HepG2 (cell line): ENCODE measurements around the gene CIAO2B. TPM values are rescaled to one million over a fixed set of nuclear protein-coding genes. Genes with fewer than 3 reads are reported as not detected.

ENCODE experiments used
- ARHGAP35 ChIP-seq: sonication (generic); formaldehyde crosslinking; IDR thresholded peaks from 2 replicates; pipeline ENCODE4 v1.9.0; 2022; ENCODE audit warnings: mild to moderate bottlenecking, inconsistent platforms, moderate library complexity, missing genetic modification reagents, borderline replicate concordance
- ELF4 ChIP-seq: sonication (generic); formaldehyde crosslinking; IDR thresholded peaks from 2 replicates; pipeline ENCODE4 v1.5.0; 2020; ENCODE audit warnings: missing genetic modification reagents, mild to moderate bottlenecking, moderate library complexity, borderline replicate concordance
- NFE2 ChIP-seq: sonication (generic); formaldehyde crosslinking; IDR thresholded peaks from 2 replicates; pipeline ENCODE4 v1.4.0; 2020; ENCODE audit warnings: missing genetic modification reagents
- NFKB2 ChIP-seq: sonication (generic); formaldehyde crosslinking; IDR thresholded peaks from 2 replicates; pipeline ENCODE4 v1.4.0; 2020; ENCODE audit warnings: missing genetic modification reagents, borderline replicate concordance
- ZNF431 ChIP-seq: sonication (generic); formaldehyde crosslinking; IDR thresholded peaks from 2 replicates; pipeline ENCODE4 v1.9.0; 2022; ENCODE audit warnings: missing genetic modification reagents, low read depth, mild to moderate bottlenecking, borderline replicate concordance
- polyA plus RNA-seq, 8 experiments: library from polyadenylated mRNA; depleted of rRNA in 3 of 8; stranded (reverse) in 7 of 8; unstranded in 1 of 8; fragments of >200 nt; fragmentation: Illumina TruSeq in 4 of 8; extraction: Trizol in 4 of 8; gene quantifications; 2 replicates each; pipeline versions ENCODE4 v1.2.1 to v1.2.3, GENCODE V29; 2011 to 2016; ENCODE audit warnings: low read depth in 4 of 8, missing spikeins in 1 of 8, mixed read lengths in 1 of 8; ENCODE audit not compliant: insufficient read depth in 1 of 8
- total RNA-seq, 5 experiments: library from RNA; depleted of rRNA; stranded (reverse); fragments of >200 nt; fragmentation: Illumina TruSeq; extraction: Trizol; gene quantifications; 2 replicates each; pipeline ENCODE4 v1.2.3, GENCODE V29; 2016; ENCODE audit warnings: low read depth in 1 of 5
- TF ChIP-seq, protein P1 (sequence below): sonication (generic); formaldehyde crosslinking; IDR thresholded peaks from 2 replicates; pipeline ENCODE4 v1.5.0; 2020; ENCODE audit warnings: mild to moderate bottlenecking, missing genetic modification reagents
- TF ChIP-seq, protein P2 (sequence below): sonication (generic); formaldehyde crosslinking; IDR thresholded peaks from 2 replicates; pipeline ENCODE4 v1.4.0; 2020; ENCODE audit warnings: missing genetic modification reagents, borderline replicate concordance
- TF ChIP-seq, protein P3 (sequence below): sonication (generic); formaldehyde crosslinking; IDR thresholded peaks from 2 replicates; pipeline ENCODE4 v1.9.0; 2022; ENCODE audit warnings: low read depth, missing genetic modification reagents
- TF ChIP-seq, protein P4 (sequence below): sonication (generic); formaldehyde crosslinking; conservative IDR thresholded peaks from 2 replicates; pipeline ENCODE4 v1.4.0; 2020; ENCODE audit warnings: missing genetic modification reagents
- TF ChIP-seq, protein P5 (sequence below): sonication (generic); formaldehyde crosslinking; IDR thresholded peaks from 2 replicates; pipeline ENCODE4 v1.5.0; 2020; ENCODE audit warnings: mild to moderate bottlenecking, missing genetic modification reagents, borderline replicate concordance

Gene CIAO2B
- total and polyA plus RNA-seq, 2 of the 13 experiments (the other 11 are each of a cell fraction or from before 2014, with no cell fraction given) = 157 to 293 TPM

DNA sequence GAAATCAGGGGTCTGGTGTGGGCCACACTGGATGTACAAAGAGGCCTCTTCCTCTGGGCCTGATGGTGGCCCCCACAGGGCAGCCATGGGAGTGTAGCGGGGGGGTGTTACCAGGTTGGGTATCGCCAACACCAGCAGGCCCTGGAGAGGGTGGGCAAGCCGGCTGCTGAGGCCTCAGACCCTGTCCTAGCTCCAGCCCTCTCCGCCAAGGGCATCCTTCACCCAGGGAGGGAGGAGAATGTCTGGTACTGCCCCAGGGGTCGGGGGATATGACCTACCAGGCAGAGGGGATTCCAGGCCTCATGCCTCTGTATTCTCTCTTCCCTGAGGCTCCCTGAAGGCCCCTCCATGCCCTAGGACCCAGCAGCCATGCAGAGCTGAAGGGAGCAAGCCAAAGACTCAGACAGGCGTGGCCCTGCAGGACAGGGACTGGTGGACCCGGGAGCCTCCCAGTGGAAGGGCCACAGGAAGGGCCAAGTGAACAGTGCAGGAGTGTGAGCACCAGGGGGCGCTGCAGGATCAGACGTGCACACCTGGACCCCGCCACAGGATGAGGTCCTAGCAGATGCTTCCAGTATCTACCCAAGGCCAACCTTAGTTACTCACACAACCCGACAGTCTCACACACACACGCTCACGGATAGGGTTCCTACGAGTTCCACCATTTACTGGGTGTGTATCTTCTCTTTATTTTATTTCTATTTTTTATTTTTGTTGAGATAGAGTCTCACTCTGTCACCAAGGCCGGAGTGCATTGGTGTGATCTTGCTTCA is 43.3 kb upstream of the CIAO2B start (continued):
- TF ChIP-seq, protein P1, sequence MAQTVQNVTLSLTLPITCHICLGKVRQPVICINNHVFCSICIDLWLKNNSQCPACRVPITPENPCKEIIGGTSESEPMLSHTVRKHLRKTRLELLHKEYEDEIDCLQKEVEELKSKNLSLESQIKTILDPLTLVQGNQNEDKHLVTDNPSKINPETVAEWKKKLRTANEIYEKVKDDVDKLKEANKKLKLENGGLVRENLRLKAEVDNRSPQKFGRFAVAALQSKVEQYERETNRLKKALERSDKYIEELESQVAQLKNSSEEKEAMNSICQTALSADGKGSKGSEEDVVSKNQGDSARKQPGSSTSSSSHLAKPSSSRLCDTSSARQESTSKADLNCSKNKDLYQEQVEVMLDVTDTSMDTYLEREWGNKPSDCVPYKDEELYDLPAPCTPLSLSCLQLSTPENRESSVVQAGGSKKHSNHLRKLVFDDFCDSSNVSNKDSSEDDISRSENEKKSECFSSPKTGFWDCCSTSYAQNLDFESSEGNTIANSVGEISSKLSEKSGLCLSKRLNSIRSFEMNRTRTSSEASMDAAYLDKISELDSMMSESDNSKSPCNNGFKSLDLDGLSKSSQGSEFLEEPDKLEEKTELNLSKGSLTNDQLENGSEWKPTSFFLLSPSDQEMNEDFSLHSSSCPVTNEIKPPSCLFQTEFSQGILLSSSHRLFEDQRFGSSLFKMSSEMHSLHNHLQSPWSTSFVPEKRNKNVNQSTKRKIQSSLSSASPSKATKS (CRISPR knock-in tag) = no peak
- TF ChIP-seq ARHGAP35 = 0 out of 2 replicates have a peak, but pooled peaks have one; percentile 40
- TF ChIP-seq, protein P2, sequence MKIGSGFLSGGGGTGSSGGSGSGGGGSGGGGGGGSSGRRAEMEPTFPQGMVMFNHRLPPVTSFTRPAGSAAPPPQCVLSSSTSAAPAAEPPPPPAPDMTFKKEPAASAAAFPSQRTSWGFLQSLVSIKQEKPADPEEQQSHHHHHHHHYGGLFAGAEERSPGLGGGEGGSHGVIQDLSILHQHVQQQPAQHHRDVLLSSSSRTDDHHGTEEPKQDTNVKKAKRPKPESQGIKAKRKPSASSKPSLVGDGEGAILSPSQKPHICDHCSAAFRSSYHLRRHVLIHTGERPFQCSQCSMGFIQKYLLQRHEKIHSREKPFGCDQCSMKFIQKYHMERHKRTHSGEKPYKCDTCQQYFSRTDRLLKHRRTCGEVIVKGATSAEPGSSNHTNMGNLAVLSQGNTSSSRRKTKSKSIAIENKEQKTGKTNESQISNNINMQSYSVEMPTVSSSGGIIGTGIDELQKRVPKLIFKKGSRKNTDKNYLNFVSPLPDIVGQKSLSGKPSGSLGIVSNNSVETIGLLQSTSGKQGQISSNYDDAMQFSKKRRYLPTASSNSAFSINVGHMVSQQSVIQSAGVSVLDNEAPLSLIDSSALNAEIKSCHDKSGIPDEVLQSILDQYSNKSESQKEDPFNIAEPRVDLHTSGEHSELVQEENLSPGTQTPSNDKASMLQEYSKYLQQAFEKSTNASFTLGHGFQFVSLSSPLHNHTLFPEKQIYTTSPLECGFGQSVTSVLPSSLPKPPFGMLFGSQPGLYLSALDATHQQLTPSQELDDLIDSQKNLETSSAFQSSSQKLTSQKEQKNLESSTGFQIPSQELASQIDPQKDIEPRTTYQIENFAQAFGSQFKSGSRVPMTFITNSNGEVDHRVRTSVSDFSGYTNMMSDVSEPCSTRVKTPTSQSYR (CRISPR knock-in tag) = no peak
- TF ChIP-seq, protein P3, sequence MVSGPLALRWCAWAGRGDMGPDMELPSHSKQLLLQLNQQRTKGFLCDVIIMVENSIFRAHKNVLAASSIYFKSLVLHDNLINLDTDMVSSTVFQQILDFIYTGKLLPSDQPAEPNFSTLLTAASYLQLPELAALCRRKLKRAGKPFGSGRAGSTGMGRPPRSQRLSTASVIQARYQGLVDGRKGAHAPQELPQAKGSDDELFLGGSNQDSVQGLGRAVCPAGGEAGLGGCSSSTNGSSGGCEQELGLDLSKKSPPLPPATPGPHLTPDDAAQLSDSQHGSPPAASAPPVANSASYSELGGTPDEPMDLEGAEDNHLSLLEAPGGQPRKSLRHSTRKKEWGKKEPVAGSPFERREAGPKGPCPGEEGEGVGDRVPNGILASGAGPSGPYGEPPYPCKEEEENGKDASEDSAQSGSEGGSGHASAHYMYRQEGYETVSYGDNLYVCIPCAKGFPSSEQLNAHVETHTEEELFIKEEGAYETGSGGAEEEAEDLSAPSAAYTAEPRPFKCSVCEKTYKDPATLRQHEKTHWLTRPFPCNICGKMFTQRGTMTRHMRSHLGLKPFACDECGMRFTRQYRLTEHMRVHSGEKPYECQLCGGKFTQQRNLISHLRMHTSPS (CRISPR knock-in tag) = peak; percentile 53; the same call in 1 of the 2 replicates
- TF ChIP-seq NFKB2 (CRISPR knock-in tag) = peak; percentile 78; the same call in 1 of the 2 replicates
- TF ChIP-seq, protein P4, sequence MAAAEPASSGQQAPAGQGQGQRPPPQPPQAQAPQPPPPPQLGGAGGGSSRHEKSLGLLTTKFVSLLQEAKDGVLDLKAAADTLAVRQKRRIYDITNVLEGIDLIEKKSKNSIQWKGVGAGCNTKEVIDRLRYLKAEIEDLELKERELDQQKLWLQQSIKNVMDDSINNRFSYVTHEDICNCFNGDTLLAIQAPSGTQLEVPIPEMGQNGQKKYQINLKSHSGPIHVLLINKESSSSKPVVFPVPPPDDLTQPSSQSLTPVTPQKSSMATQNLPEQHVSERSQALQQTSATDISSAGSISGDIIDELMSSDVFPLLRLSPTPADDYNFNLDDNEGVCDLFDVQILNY (CRISPR knock-in tag) = no peak
- TF ChIP-seq ELF4 (CRISPR knock-in tag) = no peak
- peak; percentile 69; the same call in 1 of the 2 replicates for TF ChIP-seq ZNF431 (CRISPR knock-in tag)
- TF ChIP-seq, protein P5, sequence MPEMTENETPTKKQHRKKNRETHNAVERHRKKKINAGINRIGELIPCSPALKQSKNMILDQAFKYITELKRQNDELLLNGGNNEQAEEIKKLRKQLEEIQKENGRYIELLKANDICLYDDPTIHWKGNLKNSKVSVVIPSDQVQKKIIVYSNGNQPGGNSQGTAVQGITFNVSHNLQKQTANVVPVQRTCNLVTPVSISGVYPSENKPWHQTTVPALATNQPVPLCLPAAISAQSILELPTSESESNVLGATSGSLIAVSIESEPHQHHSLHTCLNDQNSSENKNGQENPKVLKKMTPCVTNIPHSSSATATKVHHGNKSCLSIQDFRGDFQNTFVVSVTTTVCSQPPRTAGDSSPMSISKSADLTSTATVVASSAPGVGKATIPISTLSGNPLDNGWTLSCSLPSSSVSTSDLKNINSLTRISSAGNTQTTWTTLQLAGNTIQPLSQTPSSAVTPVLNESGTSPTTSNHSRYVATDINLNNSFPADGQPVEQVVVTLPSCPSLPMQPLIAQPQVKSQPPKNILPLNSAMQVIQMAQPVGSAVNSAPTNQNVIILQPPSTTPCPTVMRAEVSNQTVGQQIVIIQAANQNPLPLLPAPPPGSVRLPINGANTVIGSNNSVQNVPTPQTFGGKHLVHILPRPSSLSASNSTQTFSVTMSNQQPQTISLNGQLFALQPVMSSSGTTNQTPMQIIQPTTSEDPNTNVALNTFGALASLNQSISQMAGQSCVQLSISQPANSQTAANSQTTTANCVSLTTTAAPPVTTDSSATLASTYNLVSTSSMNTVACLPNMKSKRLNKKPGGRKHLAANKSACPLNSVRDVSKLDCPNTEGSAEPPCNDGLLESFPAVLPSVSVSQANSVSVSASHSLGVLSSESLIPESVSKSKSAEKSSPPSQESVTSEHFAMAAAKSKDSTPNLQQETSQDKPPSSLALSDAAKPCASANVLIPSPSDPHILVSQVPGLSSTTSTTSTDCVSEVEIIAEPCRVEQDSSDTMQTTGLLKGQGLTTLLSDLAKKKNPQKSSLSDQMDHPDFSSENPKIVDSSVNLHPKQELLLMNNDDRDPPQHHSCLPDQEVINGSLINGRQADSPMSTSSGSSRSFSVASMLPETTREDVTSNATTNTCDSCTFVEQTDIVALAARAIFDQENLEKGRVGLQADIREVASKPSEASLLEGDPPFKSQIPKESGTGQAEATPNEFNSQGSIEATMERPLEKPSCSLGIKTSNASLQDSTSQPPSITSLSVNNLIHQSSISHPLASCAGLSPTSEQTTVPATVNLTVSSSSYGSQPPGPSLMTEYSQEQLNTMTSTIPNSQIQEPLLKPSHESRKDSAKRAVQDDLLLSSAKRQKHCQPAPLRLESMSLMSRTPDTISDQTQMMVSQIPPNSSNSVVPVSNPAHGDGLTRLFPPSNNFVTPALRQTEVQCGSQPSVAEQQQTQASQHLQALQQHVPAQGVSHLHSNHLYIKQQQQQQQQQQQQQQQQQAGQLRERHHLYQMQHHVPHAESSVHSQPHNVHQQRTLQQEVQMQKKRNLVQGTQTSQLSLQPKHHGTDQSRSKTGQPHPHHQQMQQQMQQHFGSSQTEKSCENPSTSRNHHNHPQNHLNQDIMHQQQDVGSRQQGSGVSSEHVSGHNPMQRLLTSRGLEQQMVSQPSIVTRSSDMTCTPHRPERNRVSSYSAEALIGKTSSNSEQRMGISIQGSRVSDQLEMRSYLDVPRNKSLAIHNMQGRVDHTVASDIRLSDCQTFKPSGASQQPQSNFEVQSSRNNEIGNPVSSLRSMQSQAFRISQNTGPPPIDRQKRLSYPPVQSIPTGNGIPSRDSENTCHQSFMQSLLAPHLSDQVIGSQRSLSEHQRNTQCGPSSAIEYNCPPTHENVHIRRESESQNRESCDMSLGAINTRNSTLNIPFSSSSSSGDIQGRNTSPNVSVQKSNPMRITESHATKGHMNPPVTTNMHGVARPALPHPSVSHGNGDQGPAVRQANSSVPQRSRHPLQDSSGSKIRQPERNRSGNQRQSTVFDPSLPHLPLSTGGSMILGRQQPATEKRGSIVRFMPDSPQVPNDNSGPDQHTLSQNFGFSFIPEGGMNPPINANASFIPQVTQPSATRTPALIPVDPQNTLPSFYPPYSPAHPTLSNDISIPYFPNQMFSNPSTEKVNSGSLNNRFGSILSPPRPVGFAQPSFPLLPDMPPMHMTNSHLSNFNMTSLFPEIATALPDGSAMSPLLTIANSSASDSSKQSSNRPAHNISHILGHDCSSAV (CRISPR knock-in tag) = no peak; the same call in 1 of the 2 replicates
- no peak for TF ChIP-seq NFE2 (CRISPR knock-in tag)
